HG03460 (cell line): ENCODE data around the gene ZNF732.
"Not testable (repeated sequence)": the region's sequence is repeated elsewhere in the genome, so short reads cannot be mapped to it uniquely, and the experiment has no call there.

Source experiments
- ATAC-seq: cut with Tn5 transposase; IDR thresholded peaks from one replicate; pipeline ENCODE4 v1.9.1; 2021; ENCODE audit not compliant: unreplicated experiment

Gene ZNF732

DNA sequence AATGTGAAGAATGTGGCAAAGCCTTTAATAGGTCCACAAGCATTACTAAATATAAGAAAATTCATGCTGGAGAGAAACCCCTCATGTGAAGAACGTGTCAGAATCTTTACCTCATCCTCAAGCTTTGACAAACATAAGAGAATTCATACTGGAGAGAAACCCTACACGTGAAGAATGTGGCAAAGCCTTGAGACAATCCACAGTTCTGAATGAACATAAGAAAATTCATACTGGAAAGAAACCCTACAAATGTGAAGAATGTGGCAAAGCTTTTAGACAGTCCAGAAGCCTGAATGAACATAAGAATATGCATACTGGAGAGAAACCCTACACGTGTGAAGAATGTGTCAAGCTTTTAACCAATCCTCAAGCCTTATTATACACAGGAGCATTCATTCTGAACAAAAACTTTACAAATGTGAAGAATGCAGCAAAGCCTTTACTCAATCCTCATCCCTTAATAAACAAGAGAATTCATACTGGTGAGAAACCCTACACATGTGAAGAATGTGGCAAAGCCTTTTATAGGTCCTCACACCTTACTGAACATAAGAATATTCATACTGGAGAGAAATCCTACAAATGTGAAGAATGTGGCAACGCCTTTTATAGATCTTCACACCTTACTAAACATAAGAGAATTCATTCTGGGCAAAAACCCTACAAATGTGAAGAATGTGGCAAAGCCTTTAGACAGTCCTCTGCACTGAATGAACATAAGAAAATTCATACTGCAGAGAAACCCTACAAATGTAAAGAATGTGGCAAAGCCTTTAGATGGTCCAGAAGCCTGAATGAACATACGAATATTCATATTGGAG, 51.1 kb downstream of the ZNF732 start:
- no peak for ATAC-seq

DNA sequence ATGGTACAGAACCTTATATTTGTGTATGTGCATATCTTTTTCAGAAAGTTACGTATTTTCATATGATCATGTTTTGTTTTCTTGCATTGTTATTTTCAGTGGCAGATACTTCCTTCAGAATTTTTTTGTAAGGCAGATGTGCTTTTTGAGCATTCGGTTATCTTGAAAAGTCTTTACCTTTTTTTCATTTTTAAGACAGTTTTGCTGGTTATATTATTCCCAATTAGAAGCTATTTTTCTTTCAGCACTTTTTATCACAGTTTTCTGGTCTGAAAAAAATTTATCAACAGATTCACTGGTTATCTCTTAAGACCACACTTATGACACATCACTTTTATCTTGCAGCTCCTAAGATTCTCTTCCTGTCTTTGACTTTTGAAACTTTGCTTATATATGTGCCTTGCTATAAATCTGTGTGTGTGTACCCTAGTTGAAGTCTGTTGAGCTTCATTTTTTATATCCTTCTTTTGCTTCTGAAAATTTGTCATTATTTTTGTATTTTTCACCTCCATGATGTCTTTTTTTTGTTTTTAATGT, 53.1 kb downstream of the ZNF732 start:
- ATAC-seq: no peak

DNA sequence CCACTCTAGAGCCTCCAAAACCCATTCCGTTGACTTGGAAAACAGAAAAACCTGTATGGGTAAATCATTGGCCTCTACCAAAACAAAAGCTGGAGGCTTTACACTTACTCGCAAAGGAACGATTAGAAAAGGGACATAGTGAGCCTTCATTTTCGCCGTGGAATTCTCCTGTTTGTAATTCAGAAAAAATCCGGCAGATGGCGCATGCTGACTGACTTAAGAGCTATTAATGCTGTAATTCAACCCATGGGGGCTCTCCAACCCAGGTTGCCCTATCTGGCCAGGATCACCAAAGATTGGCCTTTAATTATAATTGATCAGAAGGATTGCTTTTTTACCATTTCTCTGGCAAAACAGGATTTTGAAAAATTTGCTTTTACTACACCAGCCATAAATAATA, 60.8 kb downstream of the ZNF732 start:
- ATAC-seq: no peak

DNA sequence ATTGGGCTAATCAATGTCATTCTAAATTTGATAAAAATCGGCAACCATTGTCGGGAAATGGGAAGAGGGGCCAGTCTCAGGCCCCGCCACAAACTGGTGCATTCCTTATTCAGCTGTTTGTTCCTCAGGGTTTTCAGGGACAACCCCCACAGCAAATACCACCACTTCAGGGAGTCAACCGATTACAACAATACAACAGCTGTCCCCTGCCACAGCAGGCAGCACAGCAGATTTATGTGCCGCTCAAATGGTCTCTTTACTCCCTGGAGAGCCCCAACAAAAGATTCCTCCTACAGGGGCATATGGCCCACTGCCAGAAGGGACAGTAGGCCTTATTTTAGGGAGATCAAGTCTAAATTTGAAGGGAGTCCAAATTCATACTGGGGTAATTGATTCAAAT, 61.8 kb downstream of the ZNF732 start:
- ATAC-seq: no peak

DNA sequence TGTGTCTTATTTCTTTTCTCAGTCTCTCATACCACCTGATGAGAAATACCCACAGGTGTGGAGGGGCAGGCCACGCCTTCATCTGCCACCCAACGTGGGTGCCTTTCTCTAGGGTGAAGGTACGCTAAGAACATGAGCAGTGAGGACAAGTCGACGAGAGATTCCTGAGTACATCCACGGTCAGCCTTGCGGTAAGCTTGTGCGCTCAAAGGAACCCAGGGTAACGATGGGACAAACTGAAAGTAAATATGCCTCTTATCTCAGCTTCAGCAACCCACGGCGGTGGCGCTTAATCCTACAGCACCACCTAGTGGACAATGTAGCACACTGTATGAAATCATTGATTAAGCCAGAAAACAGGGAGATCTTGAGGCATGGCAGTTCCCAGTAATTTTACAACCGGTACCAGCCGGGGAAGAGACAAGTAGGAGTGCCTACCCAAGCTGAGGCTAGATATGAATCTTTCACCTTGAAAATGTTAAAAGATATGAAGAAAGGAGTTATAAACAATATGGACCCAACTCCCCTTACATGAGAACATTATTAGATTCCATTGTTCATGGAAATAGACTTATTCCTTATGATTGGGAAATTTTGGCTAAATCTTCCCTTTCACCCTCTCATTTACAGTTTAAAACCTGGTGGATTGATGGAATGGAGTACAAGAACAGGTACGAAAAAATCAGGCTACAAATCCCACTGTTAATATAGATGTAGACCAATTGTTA, 63.0 kb downstream of the ZNF732 start:
- ATAC-seq: no peak

DNA sequence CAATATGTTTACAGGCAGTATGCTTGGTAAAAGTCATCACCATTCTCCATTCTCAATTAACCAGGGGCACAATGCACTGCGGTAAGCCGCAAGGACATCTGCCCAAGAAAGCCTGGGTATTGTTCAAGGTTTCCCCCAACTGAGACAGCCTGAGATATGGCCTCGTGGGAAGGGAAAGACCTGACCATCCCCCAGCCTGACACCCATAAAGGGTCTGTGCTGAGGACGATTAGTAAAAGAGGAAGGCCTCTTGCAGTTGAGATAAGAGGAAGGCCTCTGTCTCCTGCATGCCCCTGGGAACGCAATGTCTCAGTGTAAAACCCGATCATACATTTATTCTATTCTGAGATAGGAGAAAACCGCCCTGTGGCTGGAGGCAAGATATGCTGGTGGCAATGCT, 63.9 kb downstream of the ZNF732 start:
- not testable (repeated sequence) for ATAC-seq

DNA sequence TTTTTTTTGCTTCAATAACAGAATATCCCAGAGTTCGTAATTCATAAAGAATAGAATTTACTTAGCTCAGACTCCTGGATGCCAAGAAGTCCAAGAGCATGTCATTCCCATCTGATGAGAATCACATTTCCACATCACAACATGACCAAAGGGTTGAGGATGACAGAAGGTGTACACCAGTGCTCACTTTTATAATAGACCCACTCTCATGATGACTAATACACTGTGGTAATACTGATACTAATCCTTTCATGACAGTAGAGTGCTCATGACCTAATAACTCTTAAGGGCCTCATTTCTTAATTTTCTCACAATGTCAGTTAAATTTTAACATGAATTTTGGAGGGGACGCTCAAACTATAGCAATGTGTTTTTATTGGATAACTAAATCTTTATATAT, 69.2 kb downstream of the ZNF732 start:
- ATAC-seq: no peak

DNA sequence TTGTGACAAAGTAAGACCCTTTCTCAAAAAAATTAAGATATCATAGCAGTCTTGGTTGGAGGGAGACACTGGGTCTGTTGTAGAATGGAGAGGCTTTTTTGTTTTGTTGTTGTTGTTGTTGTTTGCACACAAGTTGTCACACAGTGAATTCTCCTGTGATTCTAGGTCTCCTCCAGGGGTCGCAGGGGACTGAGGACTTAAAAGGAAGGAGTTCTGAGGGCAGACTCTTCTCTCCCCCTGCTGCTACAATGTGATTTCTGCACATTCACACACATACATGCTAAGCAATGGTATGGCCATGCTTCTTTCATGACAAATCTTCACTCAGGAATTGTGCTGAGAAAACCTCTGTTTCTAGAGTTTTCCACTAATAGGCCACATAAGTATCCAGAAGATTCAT, 71.1 kb downstream of the ZNF732 start:
- no peak for ATAC-seq

DNA sequence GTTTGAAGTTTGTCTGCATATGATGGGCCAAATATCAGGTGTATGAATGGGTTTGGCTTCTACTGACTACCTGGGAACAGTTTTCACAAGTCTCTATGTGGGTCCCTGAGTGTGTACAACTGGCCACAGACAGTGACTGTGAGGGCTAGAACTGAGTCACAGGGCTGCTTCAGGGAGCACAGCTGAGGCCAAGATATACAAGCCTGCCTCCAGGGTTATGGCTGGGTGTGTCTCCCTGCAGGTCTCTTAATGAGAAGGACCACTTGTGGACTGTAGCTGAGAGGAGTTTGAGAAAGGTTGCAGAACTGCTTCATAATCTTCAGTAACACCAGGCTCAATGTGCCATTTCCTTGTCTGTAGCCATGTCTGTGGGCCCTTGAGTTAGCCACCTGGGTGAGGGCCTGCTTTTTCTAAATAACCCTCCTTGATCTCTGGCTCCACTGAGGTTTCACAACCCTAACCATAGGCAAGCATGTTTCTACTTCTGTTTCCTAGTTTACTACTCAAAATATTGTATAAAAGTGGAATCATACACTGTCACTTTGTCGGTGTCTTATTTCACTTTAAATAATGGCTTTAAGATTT, 81.3 kb downstream of the ZNF732 start:
- no peak for ATAC-seq
